PFSK-1 (cell line): ENCODE results near the gene KCNQ5.

Experiments
- FOXP2 ChIP-seq: optimal IDR thresholded peaks from 2 replicates; pipeline ENCODE3; 2011; ENCODE audit warnings: borderline replicate concordance, control low read depth, inconsistent platforms; ENCODE audit not compliant: insufficient read depth; ENCODE audit errors: extremely low read length, extremely low read depth
- POLR2AphosphoS5 ChIP-seq: IDR thresholded peaks from 2 replicates; pipeline ENCODE4 v1.6.1; 2012; ENCODE audit warnings: low read depth, mild to moderate bottlenecking, control low read depth, low read length, moderate library complexity
- SIN3A ChIP-seq: IDR thresholded peaks from 2 replicates; pipeline ENCODE4 v1.6.1; 2012; ENCODE audit warnings: mild to moderate bottlenecking, low read length, moderate library complexity, borderline replicate concordance; ENCODE audit not compliant: insufficient read depth
- TF ChIP-seq, protein P1 (sequence below), 2 experiments: IDR thresholded peaks; 2 replicates each; pipeline versions ENCODE4 v1.6.1 to v1.8.0; 2011 to 2012; ENCODE audit warnings: low read depth in 2 of 2, low read length in 2 of 2, control low read depth in 1 of 2, inconsistent platforms in 1 of 2, mild to moderate bottlenecking in 1 of 2, moderate library complexity in 1 of 2; ENCODE audit not compliant: insufficient read depth in 1 of 2

DNA sequence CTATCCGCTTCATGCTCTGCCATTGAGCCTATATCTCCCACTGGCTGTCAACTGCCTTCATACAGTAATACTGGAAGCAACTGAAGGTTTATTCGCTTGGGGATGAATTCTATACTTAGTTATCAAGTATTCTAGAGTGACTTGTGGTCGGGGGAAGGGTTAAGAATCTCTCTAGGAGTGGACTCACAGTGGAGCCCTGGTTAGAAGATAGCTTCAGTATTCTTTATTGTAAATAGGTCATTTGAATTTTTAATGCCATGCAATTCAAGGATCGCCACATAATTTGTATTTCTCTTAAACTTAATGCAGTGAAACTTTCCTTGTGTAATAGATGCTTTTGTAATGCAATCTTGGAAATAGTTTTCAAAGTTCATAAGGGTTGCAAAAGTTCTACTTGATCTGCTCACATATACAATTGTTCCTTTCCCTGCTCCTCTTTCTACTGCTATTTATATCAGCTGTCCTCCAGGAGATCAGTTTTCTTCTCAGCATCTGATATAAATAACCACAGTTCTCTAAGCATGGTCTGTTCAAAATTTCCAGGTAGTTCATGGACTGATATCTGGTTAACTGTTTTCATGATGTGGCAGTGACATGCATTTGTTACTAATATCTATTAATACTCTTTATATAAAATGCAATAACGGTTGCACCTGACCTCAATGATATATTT is 120.3 kb downstream of the KCNQ5 start:
- no peak for TF ChIP-seq SIN3A
- no peak for TF ChIP-seq FOXP2
- no peak for TF ChIP-seq POLR2AphosphoS5
- TF ChIP-seq, protein P1, sequence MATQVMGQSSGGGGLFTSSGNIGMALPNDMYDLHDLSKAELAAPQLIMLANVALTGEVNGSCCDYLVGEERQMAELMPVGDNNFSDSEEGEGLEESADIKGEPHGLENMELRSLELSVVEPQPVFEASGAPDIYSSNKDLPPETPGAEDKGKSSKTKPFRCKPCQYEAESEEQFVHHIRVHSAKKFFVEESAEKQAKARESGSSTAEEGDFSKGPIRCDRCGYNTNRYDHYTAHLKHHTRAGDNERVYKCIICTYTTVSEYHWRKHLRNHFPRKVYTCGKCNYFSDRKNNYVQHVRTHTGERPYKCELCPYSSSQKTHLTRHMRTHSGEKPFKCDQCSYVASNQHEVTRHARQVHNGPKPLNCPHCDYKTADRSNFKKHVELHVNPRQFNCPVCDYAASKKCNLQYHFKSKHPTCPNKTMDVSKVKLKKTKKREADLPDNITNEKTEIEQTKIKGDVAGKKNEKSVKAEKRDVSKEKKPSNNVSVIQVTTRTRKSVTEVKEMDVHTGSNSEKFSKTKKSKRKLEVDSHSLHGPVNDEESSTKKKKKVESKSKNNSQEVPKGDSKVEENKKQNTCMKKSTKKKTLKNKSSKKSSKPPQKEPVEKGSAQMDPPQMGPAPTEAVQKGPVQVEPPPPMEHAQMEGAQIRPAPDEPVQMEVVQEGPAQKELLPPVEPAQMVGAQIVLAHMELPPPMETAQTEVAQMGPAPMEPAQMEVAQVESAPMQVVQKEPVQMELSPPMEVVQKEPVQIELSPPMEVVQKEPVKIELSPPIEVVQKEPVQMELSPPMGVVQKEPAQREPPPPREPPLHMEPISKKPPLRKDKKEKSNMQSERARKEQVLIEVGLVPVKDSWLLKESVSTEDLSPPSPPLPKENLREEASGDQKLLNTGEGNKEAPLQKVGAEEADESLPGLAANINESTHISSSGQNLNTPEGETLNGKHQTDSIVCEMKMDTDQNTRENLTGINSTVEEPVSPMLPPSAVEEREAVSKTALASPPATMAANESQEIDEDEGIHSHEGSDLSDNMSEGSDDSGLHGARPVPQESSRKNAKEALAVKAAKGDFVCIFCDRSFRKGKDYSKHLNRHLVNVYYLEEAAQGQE (IDR thresholded peaks at IDR 0.05; ENCODE audit: insufficient read depth in 1 of 2, low read depth in 2 of 2, low read length in 2 of 2): no peak
